COLO668 (cell line): ENCODE data around the gene DISP2.
A peak's percentile ranks its signal among the peaks of the same experiment; 100 is the strongest.

Source experiments
- DNase-seq: peaks from one replicate; lab custom pipeline; 2025; ENCODE audit not compliant: unreplicated experiment; lab: John Stamatoyannopoulos, UW

Gene DISP2

DNA sequence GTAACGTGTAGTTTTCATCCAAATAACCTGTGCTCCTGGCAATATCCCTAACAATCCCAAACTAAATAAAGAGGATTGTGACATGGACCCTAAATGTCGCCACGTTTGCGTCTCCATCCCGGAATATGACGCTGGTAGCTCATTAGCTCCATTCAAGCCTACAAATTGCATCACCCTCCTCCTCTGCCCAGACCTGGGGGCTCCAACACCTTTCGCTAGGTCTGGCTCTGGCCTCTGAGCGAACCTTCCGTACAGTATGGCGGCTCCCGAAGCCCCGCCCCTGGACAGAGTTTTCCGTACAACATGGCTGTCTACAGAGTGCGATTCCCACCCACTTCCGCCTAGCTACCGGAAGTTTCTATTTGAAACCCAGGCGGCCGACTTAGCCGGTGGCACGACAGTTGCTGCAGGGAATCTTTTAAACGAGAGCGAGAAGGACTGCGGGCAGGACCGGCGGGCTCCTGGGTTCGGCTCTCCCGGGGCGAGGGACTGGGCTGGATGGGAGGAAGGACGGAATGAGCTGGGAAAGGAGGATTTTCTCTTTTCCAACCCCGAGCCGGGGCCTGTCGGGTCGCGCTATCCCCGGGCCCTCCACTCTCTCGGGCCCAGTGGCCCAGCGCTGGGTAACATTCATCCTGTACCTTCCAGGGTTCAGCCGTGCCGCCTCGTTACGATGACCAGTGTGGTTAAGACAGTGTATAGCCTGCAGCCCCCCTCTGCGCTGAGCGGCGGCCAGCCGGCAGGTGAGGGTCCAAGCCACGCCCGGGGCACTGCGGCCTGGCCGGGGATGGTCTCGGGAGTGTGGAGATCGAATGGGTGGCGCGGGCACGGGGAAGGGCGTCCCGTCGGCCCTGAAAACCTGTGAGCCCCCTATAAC, 24.8 kb downstream of the DISP2 start, which contains the start of gene KNSTRN:
Gene KNSTRN (plus strand): TSS at position 142 of the 877 bp plus-strand sequence. CDS start 115 bp downstream, at position 257.
- DNase-seq: peak; percentile 91

DNA sequence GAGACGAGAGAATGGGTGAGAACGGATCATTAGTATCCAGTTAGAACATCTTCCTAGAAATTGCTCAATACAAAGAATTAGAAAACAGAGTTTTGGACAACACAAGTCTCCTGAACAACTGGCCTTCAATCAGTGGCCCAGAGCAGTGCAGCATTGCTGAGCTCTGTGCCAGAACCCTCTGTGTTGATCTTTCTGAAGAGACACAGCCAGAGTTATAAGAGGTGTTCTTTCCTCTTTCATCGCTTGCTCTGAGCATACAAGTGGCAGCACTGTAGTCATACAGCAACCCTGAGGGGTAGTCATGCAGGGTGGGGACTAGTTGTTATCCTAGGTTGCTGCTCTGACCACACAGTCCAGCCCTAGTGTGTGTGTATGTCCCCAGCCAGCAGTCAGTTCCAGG, 28.5 kb downstream of the DISP2 start:
- no peak for DNase-seq

DNA sequence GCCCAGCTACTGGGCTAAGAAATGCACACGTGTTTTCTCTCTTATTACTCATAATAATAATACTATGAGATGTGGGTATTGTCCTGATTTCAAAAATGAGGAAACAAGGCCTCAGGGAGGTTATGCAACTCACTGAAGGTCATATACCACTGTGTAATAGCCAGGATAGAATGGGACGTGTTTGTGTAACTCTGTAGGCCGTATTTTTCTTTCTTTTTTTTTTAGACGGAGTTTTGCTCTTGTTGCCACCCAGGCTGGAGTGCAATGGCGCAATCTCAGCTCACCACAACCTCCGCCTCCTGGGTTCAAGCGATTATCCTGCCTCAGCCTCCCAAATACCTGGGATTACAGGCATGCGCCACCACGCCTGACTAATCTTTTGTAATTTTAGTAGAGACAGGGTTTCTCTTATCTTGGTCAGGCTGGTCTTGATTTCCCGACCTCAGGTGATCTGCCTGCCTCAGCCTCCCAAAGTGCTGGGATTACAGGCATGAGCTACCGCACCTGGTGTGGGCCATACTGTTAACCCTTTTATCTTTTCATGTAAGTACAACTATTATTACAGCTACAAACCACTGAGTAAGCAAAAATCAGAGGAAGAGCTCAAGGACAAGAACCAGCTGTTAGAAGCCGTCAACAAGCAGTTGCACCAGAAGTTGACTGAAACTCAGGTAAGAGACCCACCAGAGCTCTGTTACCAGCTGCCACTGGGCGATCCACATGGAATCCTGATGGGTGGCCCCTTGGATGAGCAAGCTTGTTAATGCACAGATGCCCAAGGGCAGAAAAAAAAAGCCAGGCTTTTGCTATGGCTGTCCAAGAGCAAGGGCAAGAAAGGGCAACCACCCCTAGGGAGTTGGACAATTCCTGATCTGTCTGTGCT, 31.2 kb downstream of the DISP2 start:
- DNase-seq: no peak

DNA sequence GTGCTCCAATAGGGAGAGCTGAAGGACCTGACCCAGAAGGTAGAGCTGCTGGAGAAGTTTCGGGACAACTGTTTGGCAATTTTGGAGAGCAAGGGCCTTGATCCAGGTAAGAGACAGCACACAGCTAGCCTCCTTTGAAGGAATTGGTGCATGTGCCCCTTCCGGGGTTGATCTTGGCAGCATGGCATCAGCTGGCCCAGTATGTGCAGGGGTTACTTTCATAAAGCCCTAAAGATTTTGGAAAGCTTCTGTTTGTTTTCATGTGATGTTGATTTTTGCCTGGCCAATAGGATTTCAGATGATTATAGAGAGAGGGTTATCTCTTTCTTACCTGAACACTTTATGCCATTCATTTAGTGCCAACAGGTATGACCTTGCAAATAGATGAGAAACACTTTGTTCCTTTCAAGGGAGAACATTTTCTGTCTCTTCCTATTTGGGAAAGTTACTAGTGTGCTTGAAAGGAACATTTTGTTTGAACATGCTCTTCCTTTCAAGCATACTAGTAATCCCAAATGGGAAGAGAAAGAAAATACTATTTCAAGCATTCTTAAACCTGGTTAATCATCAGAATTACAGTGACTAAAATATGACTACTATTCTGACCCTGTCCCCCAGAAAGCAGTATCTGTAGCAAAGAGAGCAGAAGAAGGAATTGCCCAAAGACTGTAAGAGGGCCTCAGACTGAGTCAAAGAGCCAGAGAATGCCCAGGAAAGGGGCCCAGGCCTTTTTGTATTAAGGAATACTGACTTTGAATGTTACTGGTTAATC, 32.0 kb downstream of the DISP2 start:
- no peak for DNase-seq

GRCh38 chr15:40392986-40393948, 35.2 kb downstream of the DISP2 start:
- DNase-seq: no peak

DNA sequence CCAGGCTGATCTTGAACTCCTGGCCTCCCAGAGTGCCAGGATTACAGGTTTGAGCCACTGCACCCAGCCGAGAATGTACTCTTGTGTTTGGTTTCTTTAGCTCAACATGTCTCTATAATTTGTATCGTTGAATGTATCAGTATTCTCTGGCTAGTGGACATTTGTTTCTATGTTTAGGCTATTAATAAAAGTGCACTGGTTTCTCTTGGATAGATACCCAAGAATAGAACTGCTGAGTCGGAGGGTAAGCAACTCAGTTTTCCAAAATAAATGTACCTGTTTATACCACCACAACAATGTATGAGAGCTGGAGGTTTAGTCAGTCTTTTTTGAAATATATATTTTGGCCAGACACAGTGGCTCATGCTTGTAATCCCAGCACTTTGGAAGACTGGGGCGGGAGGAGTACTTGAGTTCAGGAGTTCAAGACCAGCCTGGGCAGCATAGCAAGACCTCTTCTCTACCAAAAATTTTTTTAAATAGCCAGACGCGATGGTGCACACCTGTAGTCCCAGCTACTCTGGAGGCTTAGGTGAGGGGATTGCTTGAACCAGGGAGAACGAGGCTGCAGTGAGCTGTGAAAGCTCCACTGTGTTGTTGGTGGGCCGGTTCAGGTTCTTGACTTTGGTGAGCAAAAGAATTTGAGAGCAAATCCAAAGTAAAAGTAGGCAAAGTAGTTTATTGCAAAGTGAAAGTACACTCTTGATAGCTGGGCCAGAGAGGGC, 39.8 kb downstream of the DISP2 start:
- no peak for DNase-seq

DNA sequence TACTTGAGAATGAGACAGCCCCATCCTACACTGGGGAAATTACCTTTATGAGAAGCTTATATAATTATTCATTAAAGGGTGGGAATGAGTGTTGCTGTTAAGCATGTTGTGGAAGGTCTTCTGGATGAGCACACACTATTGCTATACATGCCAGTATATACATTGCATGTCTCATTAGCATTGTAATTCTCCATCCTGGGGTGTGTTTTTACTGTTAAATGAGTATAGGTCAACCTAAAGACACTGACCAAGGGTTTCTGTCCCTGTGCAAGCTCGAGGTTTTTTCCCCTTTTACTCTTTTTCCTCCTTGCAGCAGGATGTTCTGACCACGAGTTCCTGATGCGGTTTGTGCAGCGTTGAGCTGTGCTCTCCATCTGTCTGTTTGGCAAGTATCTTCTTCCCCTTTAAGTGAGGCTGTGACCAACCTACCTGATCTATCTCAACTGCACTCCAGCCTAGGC, 40.4 kb downstream of the DISP2 start:
- no peak for DNase-seq

GRCh38 chr15:40399370-40399769, 41.4 kb downstream of the DISP2 start:
- no peak for DNase-seq

GRCh38 chr15:40405501-40406381, 47.7 kb downstream of the DISP2 start, which contains the start of gene IVD:
IVD (plus strand) TSS chr15:40405795; CDS start chr15:40405828, 33 bp downstream.
- DNase-seq: peak; percentile 91

DNA sequence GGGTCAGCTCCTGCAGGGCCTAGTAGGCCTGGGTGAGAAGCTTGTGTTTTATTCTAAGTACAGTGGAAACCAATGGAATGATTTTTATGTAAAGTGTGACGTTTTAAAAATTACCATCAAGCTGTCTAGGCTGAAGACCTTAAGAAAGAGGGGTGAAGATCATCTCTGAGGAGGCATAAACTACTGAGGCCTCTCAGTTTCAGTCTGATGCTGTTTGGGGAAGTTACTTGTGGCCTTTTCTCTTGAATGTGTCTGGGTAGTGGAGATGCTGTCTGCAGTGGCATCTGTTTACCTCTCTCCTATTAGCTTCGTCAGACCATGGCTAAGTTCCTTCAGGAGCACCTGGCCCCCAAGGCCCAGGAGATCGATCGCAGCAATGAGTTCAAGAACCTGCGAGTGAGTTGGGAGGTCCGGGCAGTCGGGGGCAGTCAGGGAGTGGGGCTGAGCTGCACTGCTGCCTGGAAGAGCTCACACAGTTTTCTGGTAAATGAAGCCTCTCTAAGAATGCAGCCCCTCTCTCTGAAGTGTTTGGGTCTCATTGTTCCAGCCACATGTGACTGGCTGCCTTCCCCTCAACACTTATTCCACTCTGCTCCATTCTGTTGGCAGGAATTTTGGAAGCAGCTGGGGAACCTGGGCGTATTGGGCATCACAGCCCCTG, 49.4 kb downstream of the DISP2 start:
- no peak for DNase-seq

- DNase-seq: no peak
Measured at GRCh38 chr15:40409366-40409765, 51.3 kb downstream of the DISP2 start.

- no peak for DNase-seq
Measured at GRCh38 chr15:40410476-40410875, 52.5 kb downstream of the DISP2 start.

DNA sequence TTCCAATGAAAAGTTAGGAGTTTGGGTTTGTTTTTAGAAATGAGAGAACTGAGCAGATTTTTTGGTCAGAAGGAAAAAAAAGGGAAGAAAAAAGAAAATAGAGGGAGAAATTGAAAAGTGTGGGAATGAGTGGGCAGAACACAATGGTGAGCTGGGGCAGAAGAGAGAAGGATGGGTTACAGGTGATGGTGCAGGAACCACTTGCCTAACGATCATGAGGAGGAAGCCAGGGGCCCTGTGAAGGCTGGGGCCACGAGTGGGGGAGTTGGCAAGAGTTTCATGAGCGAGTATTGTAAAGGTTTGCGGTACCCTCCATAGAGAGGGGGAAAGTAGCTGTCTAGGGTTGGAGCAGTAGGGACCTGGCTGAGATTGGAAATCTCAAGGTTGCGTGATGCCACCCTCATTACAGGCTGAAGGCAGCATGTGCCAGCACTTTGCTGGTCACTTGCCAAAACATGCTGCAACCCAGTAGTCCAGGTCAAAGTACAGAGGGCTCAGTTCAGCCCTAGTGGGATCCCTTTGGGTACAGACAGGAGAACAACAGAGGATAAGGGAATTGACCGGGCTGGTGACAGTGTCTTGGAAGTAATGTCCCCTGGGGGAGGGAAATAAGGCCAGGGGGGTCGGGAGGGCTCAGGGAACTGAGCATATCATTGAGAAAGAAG, 54.2 kb downstream of the DISP2 start:
- no peak for DNase-seq

- DNase-seq: no peak
Measured at GRCh38 chr15:40413036-40413435, 55.0 kb downstream of the DISP2 start.

GRCh38 chr15:40414816-40415215, 56.8 kb downstream of the DISP2 start:
- no peak for DNase-seq

DNA sequence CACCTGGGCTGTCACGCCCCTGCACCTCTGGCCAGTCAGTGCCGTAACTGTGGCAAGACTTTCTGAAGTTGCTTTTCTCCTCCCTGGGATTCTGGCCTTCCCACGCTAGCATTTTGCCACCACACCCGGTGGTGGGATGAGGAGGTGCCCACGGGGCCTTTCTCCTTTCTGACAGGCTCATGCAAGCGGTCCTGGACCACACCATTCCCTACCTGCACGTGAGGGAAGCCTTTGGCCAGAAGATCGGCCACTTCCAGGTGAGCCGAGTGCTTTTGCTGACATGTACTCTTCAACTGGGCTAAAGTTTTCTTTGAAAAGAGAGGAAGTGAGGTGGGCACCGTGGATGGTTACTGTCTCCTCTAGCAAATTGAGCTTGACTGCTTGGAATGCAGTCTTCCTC, 57.2 kb downstream of the DISP2 start:
- DNase-seq: no peak

GRCh38 chr15:40416056-40416455, 58.0 kb downstream of the DISP2 start:
- no peak for DNase-seq
